IMR-90 (cell line): ENCODE data around the gene LLGL2. TPM values are rescaled to one million over a fixed set of nuclear protein-coding genes. Genes with fewer than 3 reads are reported as not detected.

Experiments
- ATAC-seq: fragments of 200-7000 bp; cut with Tn5 transposase; 2 replicates; pipeline ENCODE4 v1.9.1; 2020; ENCODE audit warnings: low read depth, mild to moderate bottlenecking, moderate library complexity
- BruUV-seq: library from RNA; stranded (reverse); fragments of 400-500 nt; replicated peaks from 2 replicates; lab custom pipeline; 2021; lab: Mats Ljungman, UMichigan
- CTCF ChIA-PET: fragments of 300-600 bp; formaldehyde crosslinking; extraction: SDS; loops from one replicate; lab custom pipeline; 2021; ENCODE audit warnings: antibody characterized with exemption; lab: Yijun Ruan, JAX
- POLR2A ChIA-PET: fragments of 300-600 bp; sonication (Branson Sonifier 250); formaldehyde crosslinking; loops from one replicate; lab custom pipeline; 2022; ENCODE audit warnings: antibody characterized with exemption; ENCODE audit not compliant: unreplicated experiment; lab: Charles Lee
- DNase-seq: peaks from one replicate; pipeline ENCODE4 v3.0.0; 2013
- H2AFZ ChIP-seq: replicated peaks from 2 replicates; pipeline ENCODE3; 2013; ENCODE audit warnings: low read length, mild to moderate bottlenecking; ENCODE audit not compliant: poor library complexity
- H2AK5ac ChIP-seq: 2 replicates; pipeline ENCODE4 v1.6.1; 2013; ENCODE audit warnings: low read depth, low read length, inconsistent platforms
- H2AK9ac ChIP-seq: replicated peaks from 2 replicates; pipeline ENCODE3; 2013; ENCODE audit warnings: mild to moderate bottlenecking, low read depth, low read length, moderate library complexity; ENCODE audit not compliant: poor library complexity
- H2BK120ac ChIP-seq: 2 replicates; pipeline ENCODE4 v1.6.1; 2013; ENCODE audit warnings: low read depth, low read length, inconsistent platforms
- H2BK15ac ChIP-seq: 3 replicates; pipeline ENCODE4 v1.6.1; 2013; ENCODE audit warnings: low read depth, low read length, inconsistent platforms
- H2BK20ac ChIP-seq: 2 replicates; pipeline ENCODE4 v1.6.1; 2013; ENCODE audit warnings: low read depth, mild to moderate bottlenecking, inconsistent platforms, low read length, moderate library complexity
- H2BK5ac ChIP-seq: 2 replicates; pipeline ENCODE4 v1.6.1; 2013; ENCODE audit warnings: mild to moderate bottlenecking, low read depth, low read length, inconsistent platforms; ENCODE audit not compliant: poor library complexity, severe bottlenecking
- H3K14ac ChIP-seq: replicated peaks from 2 replicates; pipeline ENCODE4 v1.6.1; 2013; ENCODE audit warnings: low read depth, low read length, inconsistent platforms
- H3K18ac ChIP-seq: 2 replicates; pipeline ENCODE4 v1.6.1; 2013; ENCODE audit warnings: low read depth, low read length, control low read depth
- H3K23ac ChIP-seq: 2 replicates; pipeline ENCODE4 v1.6.1; 2013; ENCODE audit warnings: low read depth, low read length, inconsistent platforms
- H3K27ac ChIP-seq: 2 replicates; pipeline ENCODE4 v1.5.1; 2013; ENCODE audit warnings: mild to moderate bottlenecking, control low read depth, low read length; ENCODE audit not compliant: insufficient read depth
- H3K27me3 ChIP-seq: 2 replicates; pipeline ENCODE4 v1.6.1; 2013; ENCODE audit warnings: low read length; ENCODE audit not compliant: control insufficient read depth, insufficient read depth
- H3K36me3 ChIP-seq: 2 replicates; pipeline ENCODE4 v1.6.1; 2013; ENCODE audit warnings: low read length, mixed read lengths; ENCODE audit not compliant: control insufficient read depth, insufficient read depth
- H3K4ac ChIP-seq: 2 replicates; pipeline ENCODE4 v1.6.1; 2013; ENCODE audit warnings: low read depth, low read length, inconsistent platforms
- H3K4me1 ChIP-seq: 2 replicates; pipeline ENCODE4 v1.6.1; 2013; ENCODE audit warnings: low read length, mixed read lengths; ENCODE audit not compliant: control insufficient read depth, insufficient read depth
- H3K4me2 ChIP-seq: 2 replicates; pipeline ENCODE4 v1.6.1; 2013; ENCODE audit warnings: low read depth, mild to moderate bottlenecking, control low read depth, low read length, moderate library complexity
- H3K4me3 ChIP-seq: 2 replicates; pipeline ENCODE4 v1.5.1; 2013; ENCODE audit warnings: low read depth, mild to moderate bottlenecking, control low read depth, low read length, moderate library complexity; ENCODE audit not compliant: insufficient read depth
- H3K56ac ChIP-seq: 2 replicates; pipeline ENCODE4 v1.6.1; 2013; ENCODE audit warnings: low read length, inconsistent platforms; ENCODE audit not compliant: insufficient read depth; ENCODE audit errors: extremely low read depth
- H3K79me1 ChIP-seq, 2 experiments: 2 replicates each; pipeline ENCODE4 v1.6.1; 2013; ENCODE audit warnings: low read length in 2 of 2, inconsistent platforms in 1 of 2, low read depth in 1 of 2
- H3K9ac ChIP-seq: 2 replicates; pipeline ENCODE4 v1.6.1; 2013; ENCODE audit warnings: low read depth, low read length, control low read depth
- H3K9me1 ChIP-seq: 2 replicates; pipeline ENCODE4 v1.6.1; 2013; ENCODE audit warnings: low read length, inconsistent platforms; ENCODE audit not compliant: insufficient read depth
- H3K9me3 ChIP-seq: 2 replicates; pipeline ENCODE4 v1.6.1; 2013; ENCODE audit warnings: low read length; ENCODE audit not compliant: control insufficient read depth, insufficient read depth
- H4K20me1 ChIP-seq: 2 replicates; pipeline ENCODE4 v1.6.1; 2013; ENCODE audit warnings: low read length, inconsistent platforms; ENCODE audit not compliant: insufficient read depth
- H4K5ac ChIP-seq: 2 replicates; pipeline ENCODE4 v1.6.1; 2013; ENCODE audit warnings: mild to moderate bottlenecking, low read depth, low read length, control low read depth
- H4K8ac ChIP-seq, 2 experiments: 2 replicates each; pipeline ENCODE4 v1.6.1; 2013; ENCODE audit warnings: low read depth in 2 of 2, low read length in 2 of 2, control low read depth in 1 of 2, inconsistent platforms in 1 of 2
- H4K91ac ChIP-seq: 2 replicates; pipeline ENCODE4 v1.6.1; 2013; ENCODE audit warnings: low read depth, low read length, inconsistent platforms; ENCODE audit not compliant: insufficient read depth
- BHLHE40 ChIP-seq: fragments of 150-350 bp; IDR thresholded peaks from 2 replicates; pipeline ENCODE4 v1.6.1; 2016; ENCODE audit warnings: mild to moderate bottlenecking, low read depth, low read length
- CTCF ChIP-seq: conservative IDR thresholded peaks from 2 replicates; pipeline ENCODE4 v1.5.1; 2012; ENCODE audit warnings: mild to moderate bottlenecking, low read depth, low read length, improper control_type of control experiment
- MAFK ChIP-seq: IDR thresholded peaks from 2 replicates; pipeline ENCODE4 v1.6.1; 2012; ENCODE audit warnings: low read depth, low read length, improper control_type of control experiment
- MXI1 ChIP-seq: IDR thresholded peaks from 2 replicates; pipeline ENCODE4 v1.6.1; 2012; ENCODE audit warnings: low read depth, mild to moderate bottlenecking, low read length, moderate library complexity, borderline replicate concordance
- RAD21 ChIP-seq: IDR thresholded peaks from 2 replicates; pipeline ENCODE4 v1.6.1; 2012; ENCODE audit warnings: low read length, improper control_type of control experiment
- RFX5 ChIP-seq: IDR thresholded peaks from 2 replicates; pipeline ENCODE4 v1.8.0; 2012; ENCODE audit warnings: low read depth, mild to moderate bottlenecking, low read length, moderate library complexity
- WGBS, 2 experiments: methylation state at CpG; one replicate each; pipeline versions ENCODE4 v1.1.5 to v1.1.7; 2013; ENCODE audit warnings: missing lambda C conversion rate in 2 of 2; ENCODE audit not compliant: insufficient read length in 1 of 2; ENCODE audit errors: extremely low coverage in 2 of 2; 5-methylcytosine and 5-hydroxymethylcytosine counted together
- dilution Hi-C: fragments of 300-500 bp; cut with HindIII; formaldehyde crosslinking; loops from one replicate; pipeline ENCODE4 v1.14.3; 2018; ENCODE audit warnings: low sequenced_read_pairs; ENCODE audit not compliant: unreplicated experiment
- in situ Hi-C: fragments of 300-500 bp; cut with MboI; formaldehyde crosslinking; loops from 3 replicates; pipeline ENCODE4 v1.14.3; 2019; ENCODE audit warnings: low sequenced_read_pairs, inconsistent platforms, mixed read lengths
- intact Hi-C: fragments of 100-400 bp; cut with micrococcal nuclease; formaldehyde crosslinking; loops from 2 replicates; pipeline ENCODE4 v1.10.0; 2022
- polyA plus RNA-seq, 3 experiments: library from polyadenylated mRNA; depleted of rRNA; stranded (reverse); fragments of >200 nt; gene quantifications; 2 replicates each; pipeline ENCODE4 v1.2.3, GENCODE V29; 2012; ENCODE audit warnings: low replicate concordance in 1 of 3
- total RNA-seq: library from RNA; depleted of rRNA; stranded (reverse); fragments of >200 nt; gene quantifications from 2 replicates; pipeline ENCODE4 v1.2.3, GENCODE V29; 2012

Gene LLGL2
- total and polyA plus RNA-seq, 2 of the 4 experiments (the other 2 are of a cell fraction): 0.54 to 0.72 TPM

DNA sequence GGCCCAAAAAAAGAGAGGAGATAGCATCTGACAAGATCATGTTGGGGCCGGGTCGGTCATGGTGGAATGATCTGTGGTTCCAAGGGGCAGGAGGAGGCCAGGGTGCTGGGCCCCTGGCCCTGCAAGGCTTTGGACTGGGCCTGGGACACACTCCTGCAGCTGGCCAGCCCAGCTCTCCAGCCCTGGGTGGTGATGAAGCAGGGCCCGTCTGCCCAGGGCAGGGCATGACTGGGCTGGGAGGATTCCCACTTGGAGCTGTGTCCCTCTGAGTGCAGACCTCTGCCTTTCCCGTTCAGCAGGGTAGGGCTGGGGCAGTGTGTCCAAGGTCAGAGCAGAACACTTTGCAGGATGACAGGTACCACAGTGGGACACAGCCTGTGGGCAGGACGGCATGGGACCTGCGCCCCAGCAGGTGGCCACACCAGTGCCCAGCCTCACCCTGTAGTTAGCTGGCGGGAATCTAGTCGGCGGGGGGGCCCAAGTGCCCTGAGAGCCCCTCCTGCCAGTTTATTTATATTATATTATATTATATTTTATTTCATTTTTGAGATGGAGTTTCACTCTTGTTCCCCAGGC lies 34.5 kb downstream of the LLGL2 start:
- ChIA-PET CTCF (no interaction called here), POLR2A (no interaction called here)
- H2BK20ac ChIP-seq: no peak overlapping the region
- no peak overlapping the region for H2AK9ac ChIP-seq
- peaks cover 8% of the 10 kb centered on the region for H3K27me3 ChIP-seq
- no peak overlapping the region for H3K14ac ChIP-seq
- no peak overlapping the region for H3K4me3 ChIP-seq
- no peaks in the 10 kb centered on the region for H3K79me1 ChIP-seq
- H4K20me1 ChIP-seq: no peaks in the 10 kb centered on the region
- no peak overlapping the region for H3K18ac ChIP-seq
- H4K5ac ChIP-seq: no peak overlapping the region
- H2BK120ac ChIP-seq: no peak overlapping the region
- no peak overlapping the region for H2AFZ ChIP-seq
- no peak for TF ChIP-seq MXI1
- TF ChIP-seq MAFK: no peak
- TF ChIP-seq RAD21: no peak
- no peak for TF ChIP-seq BHLHE40
- no peak for TF ChIP-seq CTCF
- TF ChIP-seq RFX5: no peak
- no peaks in the 10 kb centered on the region for H3K36me3 ChIP-seq
- ATAC-seq (no peak), DNase-seq (no peak)
- H3K9me3 ChIP-seq: no peaks in the 10 kb centered on the region
- BruUV-seq: no TSS peak
- H4K8ac ChIP-seq: no peak overlapping the region
- intact Hi-C loops: no loop called here
- H3K4me1 ChIP-seq: peaks cover 1% of the 10 kb centered on the region; the same call in 1 of the 2 replicates
- no peak overlapping the region for H2AK5ac ChIP-seq
- H3K23ac ChIP-seq: no peak overlapping the region
- 20% methylated on average over 1 of the region's 9 CpGs; no CpG with 5 or more reads in 1 of the 2 experiments for WGBS, 2 experiments
- no peak overlapping the region for H2BK5ac ChIP-seq
- no peak overlapping the region for H3K4me2 ChIP-seq
- in situ Hi-C loops: no loop called here
- no peak overlapping the region for H3K4ac ChIP-seq
- H2BK15ac ChIP-seq: no peak overlapping the region
- H4K91ac ChIP-seq: no peak overlapping the region
- no peak overlapping the region for H3K9ac ChIP-seq
- dilution Hi-C loops: no loop called here
- no peak overlapping the region for H3K56ac ChIP-seq
- no peaks in the 10 kb centered on the region for H3K9me1 ChIP-seq
- H3K27ac ChIP-seq: no peak overlapping the region
